Superior temporal gyrus (tissue), 1 donor: ENCODE measurements around the gene CHMP1B.
"Not testable (repeated sequence)": the region's sequence is repeated elsewhere in the genome, so short reads cannot be mapped to it uniquely, and the experiment has no call there.

Source experiments
- DNase-seq: peaks from one replicate; pipeline ENCODE4 v3.0.0-alpha.2; 2016; ENCODE audit errors: extremely low spot score

CHMP1B gene

GRCh38 chr18:11840493-11840892, 10.7 kb upstream of the CHMP1B start:
- no peak for DNase-seq

- no peak for DNase-seq
Measured at GRCh38 chr18:11842562-11842961, 8.7 kb upstream of the CHMP1B start.

GRCh38 chr18:11844436-11844835, 6.8 kb upstream of the CHMP1B start:
- DNase-seq: no peak

- DNase-seq: no peak
Measured at GRCh38 chr18:11845654-11846053, 5.6 kb upstream of the CHMP1B start.

DNA sequence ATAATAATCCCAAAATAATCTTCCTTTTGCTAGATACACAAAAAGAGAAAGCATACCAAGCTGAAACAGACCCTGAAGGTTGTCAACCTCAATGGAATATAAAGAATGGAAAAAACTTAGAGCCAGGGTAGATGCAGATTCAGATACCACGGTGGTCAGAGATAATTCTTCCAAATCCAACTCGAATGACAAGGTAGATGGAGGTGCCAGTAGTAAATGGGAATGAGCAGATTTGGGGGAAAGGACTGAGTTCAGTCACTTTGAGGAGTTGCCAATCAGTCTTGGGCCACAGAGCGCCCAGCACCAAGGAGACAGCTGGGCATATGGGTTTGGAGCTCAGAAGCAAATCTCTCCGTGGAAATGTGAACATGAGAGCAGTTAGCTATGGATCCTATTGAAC, 3.4 kb upstream of the CHMP1B start:
- DNase-seq: no peak

- DNase-seq: no peak
Measured at GRCh38 chr18:11849279-11849678, 1.9 kb upstream of the CHMP1B start.

DNA sequence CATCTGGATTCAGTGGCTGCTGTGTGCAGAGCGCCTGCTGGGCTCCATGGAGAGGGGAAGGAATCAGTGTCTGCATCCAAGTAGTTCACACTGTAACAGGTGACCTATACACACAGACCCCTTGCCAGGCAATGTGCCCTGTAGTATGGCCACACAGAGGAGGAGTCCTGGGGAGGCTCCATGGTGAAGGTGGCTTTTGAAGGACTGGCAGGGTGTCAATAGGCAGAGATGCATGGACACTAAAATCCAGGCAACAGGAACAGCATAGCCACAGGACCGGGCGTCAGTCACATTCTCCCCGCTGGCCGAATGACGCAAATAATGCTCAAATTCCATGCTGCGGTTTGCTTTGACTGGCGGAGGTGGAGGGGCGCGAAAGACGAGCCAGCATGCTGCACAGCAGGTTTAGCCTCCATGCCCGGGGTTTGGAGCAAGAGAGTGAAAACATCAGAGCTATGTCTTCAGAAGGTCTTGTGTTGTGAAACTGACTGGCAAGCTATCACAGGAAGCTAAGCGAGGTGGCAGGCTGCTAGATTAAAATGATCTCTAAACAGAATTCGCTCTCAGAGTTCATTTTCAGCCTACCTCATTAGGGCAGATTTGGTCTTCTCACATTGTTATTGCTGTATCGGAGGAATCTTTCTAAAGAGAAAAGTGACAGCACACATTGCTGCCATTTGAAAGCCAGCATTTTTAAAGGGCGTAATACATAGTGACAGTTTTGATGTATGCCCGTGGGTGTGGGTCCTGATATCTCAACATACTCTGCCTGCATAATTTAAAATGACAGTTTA, 1.2 kb upstream of the CHMP1B start:
- DNase-seq: peak; percentile 77

DNA sequence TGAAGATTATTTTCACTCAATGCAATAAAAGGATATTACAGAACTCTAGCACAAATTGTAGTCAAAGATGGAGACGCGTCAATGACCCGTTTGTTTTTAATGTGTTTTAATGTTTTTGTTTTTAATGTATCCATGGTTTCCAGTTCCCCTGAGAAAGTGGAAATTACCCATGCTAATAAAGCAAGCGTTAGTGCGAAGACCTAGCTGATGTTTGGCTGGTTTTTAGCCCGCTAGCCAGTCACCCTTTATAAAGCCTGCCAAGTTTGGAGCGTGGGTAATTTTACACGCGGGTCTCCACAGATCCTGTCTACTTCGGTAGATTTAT, 430 bp upstream of the CHMP1B start:
- no peak for DNase-seq

GRCh38 chr18:11851806-11852337, 659 bp downstream of the CHMP1B start:
- DNase-seq: peak; percentile 40

DNA sequence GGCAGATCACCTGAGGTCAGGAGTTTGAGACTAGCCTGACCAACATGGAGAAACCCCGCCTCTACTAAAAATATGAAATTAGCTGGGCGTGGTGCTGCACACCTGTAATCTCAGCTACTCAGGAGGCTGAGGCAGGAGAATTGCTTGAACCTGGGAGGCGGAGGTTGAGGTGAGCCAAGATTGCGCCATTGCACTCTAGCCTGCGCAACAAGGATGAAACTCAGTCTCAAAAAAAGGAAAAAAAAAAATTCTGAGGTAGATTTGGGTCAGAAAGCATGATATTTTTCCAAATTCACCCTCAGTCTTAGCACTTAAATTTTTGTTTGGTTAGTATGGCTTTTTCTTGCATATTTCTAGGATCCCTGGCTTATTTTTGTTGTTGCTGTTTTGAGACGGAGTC, 3.3 kb downstream of the CHMP1B start:
- DNase-seq: not testable (repeated sequence)

GRCh38 chr18:11857177-11857887, 6.1 kb downstream of the CHMP1B start:
- no peak for DNase-seq

- no peak for DNase-seq
Measured at GRCh38 chr18:11859282-11859830, 8.1 kb downstream of the CHMP1B start.

- DNase-seq: no peak
Measured at GRCh38 chr18:11859903-11860407, 8.7 kb downstream of the CHMP1B start.

DNA sequence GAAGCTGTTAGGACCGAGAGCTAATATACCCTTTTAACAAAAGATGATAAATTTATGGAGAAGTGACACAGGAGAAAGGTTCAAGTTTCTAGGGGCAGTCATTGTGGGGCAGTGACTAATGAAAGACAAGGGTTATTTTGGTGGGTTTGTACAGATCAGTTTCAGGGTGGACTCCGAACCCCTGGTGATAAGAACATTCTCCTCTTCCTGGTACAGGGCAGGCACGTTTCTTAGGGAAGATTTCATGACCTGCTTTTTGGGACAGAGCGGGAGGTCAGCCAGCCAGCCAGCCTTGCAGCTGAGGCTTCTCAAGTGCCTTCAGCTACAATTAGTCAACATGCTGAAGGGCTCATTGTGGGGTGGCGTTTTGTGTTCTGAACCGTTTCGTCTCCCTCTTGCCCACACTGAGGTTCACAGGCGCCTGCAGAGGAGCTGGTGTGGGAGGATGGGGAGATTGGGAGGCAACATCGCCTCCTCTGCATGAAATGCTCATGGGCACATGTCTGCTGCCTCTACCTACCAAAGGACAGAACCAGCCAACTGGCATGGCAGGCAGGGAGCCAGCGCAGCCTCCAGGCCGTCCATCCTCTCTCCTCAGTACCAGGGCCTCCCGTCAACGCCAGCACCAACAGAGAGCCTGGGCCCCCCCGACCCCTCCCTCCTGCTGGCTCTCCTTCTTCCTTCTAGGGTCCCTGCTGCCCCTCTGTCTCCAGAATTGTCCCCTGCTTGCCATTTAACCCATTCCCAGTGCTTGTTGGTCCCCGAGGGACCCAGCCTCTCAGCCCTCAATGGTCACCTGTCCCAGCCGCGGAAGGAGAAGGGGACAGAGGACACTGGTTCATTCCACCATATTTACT, 9.6 kb downstream of the CHMP1B start:
- DNase-seq: no peak

GRCh38 chr18:11861583-11862288, 10.5 kb downstream of the CHMP1B start:
- DNase-seq: no peak

DNA sequence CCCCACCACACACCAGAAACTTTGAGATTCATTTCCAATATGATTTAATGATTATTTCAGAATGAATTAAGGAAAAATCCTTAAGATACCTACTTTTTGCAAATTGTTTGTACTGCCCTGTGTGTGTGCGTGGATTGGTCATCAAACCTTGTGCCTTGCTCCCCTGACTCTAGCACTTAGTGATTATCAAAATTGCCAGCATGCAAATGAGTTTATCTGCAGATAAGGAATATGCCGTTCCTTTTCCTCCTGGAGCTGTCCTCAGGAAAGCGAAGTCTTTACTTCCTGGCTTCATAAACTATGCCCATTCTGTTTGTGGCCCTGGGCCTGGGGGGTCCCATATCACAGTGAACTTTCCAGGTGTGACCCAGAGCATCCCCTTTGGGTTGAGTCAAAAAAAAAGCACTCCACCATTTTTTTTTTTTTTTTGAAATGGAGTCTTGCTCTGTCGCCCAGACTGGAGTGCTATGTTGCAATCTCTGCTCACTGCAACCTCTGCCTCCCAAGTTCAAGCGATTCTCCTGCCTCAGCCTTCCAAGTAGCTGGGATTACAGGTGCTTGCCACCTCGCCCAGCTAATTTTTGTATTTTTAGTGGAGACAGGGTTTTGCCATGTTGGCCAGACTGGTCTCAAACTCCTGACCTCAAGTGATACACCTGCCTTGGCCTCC, 11.4 kb downstream of the CHMP1B start:
- no peak for DNase-seq

GRCh38 chr18:11864471-11864870, 13.3 kb downstream of the CHMP1B start:
- DNase-seq: no peak

GRCh38 chr18:11865071-11865470, 13.9 kb downstream of the CHMP1B start:
- DNase-seq: no peak

DNA sequence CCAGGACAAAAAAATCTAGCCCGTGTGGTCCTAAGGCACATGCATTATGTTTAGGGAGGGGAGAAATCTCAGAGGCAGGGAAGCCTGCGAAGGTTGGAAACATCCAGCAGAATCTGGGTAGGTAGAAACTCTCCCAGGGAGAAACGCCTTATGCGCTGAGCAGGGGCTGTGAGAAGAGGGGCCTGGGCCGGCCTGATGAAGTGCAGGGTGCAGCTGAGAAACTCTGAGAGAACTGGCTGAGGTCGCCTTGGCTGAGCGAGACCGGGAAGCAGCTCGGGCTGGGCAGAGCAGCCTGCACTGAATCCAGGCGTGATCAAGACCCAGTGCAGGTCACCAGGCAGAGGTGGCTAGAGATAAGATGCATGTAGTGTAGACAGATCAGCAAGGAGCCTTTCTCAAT, 15.1 kb downstream of the CHMP1B start:
- no peak for DNase-seq

- DNase-seq: no peak
Measured at GRCh38 chr18:11866764-11867163, 15.6 kb downstream of the CHMP1B start.

GRCh38 chr18:11868230-11868629, 17.0 kb downstream of the CHMP1B start:
- DNase-seq: no peak
